Measurements from ENCODE around the gene SMCO4. TPM values are rescaled to one million over a fixed set of nuclear protein-coding genes. Genes with fewer than 3 reads are reported as not detected.
"Not testable (repeated sequence)": the region's sequence is repeated elsewhere in the genome, so short reads cannot be mapped to it uniquely, and the experiment has no call there.

Gene SMCO4
- total and polyA plus RNA-seq, 2 donors (not counting 1 experiment from before 2014, with no cell fraction given), result 8.2 to 8.6 TPM

DNA sequence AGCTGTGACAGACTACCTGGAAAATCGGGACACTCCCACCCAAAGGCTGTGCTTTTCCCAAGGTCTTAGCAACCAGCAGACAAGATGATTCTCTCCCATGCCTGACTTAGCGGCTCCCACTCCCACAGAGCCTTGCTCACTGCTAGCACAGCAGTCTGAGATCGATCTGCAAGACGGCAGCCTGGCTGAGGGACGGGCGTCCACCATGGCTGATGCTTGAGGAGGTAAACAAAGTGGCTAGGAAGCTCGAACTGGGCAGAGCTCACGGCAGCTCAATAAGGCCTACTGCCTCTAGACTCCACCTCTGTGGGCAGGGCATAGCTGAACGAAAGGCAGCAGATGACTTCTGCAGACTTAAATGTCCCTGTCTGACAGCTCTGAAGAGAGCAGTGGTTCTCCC, 84.9 kb downstream of the SMCO4 start:
- H3K4me1 ChIP-seq (ENCODE audit: control insufficient read depth, extremely low read depth, insufficient read depth, low read length), result no peaks in the 10 kb centered on the region
- no peaks in the 10 kb centered on the region for H4K20me1 ChIP-seq (ENCODE audit: control insufficient read depth, extremely low read depth, insufficient read depth, low read length)
- H3K9ac ChIP-seq (ENCODE audit: insufficient read depth, low read length), result no peak overlapping the region
- H3K9me3 ChIP-seq (ENCODE audit: control insufficient read depth, insufficient read depth, low read depth, low read length), result no peaks in the 10 kb centered on the region
- TF ChIP-seq, protein P1, sequence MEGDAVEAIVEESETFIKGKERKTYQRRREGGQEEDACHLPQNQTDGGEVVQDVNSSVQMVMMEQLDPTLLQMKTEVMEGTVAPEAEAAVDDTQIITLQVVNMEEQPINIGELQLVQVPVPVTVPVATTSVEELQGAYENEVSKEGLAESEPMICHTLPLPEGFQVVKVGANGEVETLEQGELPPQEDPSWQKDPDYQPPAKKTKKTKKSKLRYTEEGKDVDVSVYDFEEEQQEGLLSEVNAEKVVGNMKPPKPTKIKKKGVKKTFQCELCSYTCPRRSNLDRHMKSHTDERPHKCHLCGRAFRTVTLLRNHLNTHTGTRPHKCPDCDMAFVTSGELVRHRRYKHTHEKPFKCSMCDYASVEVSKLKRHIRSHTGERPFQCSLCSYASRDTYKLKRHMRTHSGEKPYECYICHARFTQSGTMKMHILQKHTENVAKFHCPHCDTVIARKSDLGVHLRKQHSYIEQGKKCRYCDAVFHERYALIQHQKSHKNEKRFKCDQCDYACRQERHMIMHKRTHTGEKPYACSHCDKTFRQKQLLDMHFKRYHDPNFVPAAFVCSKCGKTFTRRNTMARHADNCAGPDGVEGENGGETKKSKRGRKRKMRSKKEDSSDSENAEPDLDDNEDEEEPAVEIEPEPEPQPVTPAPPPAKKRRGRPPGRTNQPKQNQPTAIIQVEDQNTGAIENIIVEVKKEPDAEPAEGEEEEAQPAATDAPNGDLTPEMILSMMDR (conservative IDR thresholded peaks at IDR 0.05 in 1 of 2, IDR thresholded peaks at IDR 0.05 in 1 of 2; ENCODE audit: low read depth in 1 of 2, low read length in 2 of 2), result no peak
- no peak for TF ChIP-seq EZH2 (IDR thresholded peaks at IDR 0.05; ENCODE audit: low read length, missing control alignments)
- H3K27ac ChIP-seq (ENCODE audit: insufficient read depth, low read length), result no peak overlapping the region
- H2AFZ ChIP-seq (ENCODE audit: low read length), result no peak overlapping the region
- no peak overlapping the region for H3K4me2 ChIP-seq (ENCODE audit: extremely low read depth, insufficient read depth, low read length)
- H3K27me3 ChIP-seq (ENCODE audit: control insufficient read depth, insufficient read depth, low read length), result no peaks in the 10 kb centered on the region
- H3K79me2 ChIP-seq (ENCODE audit: control insufficient read depth, insufficient read depth, low read length), result no peaks in the 10 kb centered on the region
- DNase-seq (ENCODE audit: low read depth in 2 of 2), result no peak
- no peak overlapping the region for H3K4me3 ChIP-seq (replicated peaks in 1 of 4; ENCODE audit: control extremely low read depth in 1 of 4, insufficient read depth in 1 of 4, low read depth in 3 of 4, low read length in 4 of 4)
- H3K36me3 ChIP-seq (ENCODE audit: control insufficient read depth, insufficient read depth, low read length), result no peaks in the 10 kb centered on the region

DNA sequence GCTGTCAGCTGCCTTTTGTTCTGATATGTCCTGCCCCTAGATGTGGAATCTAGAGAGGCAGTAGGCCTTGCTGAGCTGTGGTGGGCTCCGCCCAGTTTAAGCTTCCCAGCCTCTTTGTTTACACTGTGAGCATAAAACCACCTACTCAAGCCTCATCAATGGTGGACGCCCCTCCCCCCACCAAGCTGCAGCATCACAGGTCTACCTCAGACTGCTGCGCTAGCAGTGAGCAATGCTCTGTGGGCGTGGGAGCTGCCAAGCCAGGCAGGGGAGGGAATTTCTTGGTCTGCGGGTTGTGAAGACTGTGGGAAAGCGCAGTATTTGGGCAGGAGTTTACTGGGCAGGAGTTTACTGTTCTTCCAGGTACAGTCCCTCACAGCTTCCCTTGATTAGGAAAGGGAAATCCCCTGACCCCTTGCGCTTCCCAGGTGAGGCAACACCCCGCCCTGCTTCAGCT, 98.5 kb downstream of the SMCO4 start:
- Histone ChIP-seq H3K4me3 (replicated peaks in 1 of 4; ENCODE audit: control extremely low read depth in 1 of 4, insufficient read depth in 1 of 4, low read depth in 3 of 4, low read length in 4 of 4) (no peak overlapping the region), H3K9ac (ENCODE audit: insufficient read depth, low read length) (no peak overlapping the region), H3K27me3 (ENCODE audit: control insufficient read depth, insufficient read depth, low read length) (no peaks in the 10 kb centered on the region), H3K9me3 (ENCODE audit: control insufficient read depth, insufficient read depth, low read depth, low read length) (no peaks in the 10 kb centered on the region), H2AFZ (ENCODE audit: low read length) (no peak overlapping the region), H3K79me2 (ENCODE audit: control insufficient read depth, insufficient read depth, low read length) (no peaks in the 10 kb centered on the region), H3K36me3 (ENCODE audit: control insufficient read depth, insufficient read depth, low read length) (no peaks in the 10 kb centered on the region), H4K20me1 (ENCODE audit: control insufficient read depth, extremely low read depth, insufficient read depth, low read length) (no peaks in the 10 kb centered on the region), H3K4me1 (ENCODE audit: control insufficient read depth, extremely low read depth, insufficient read depth, low read length) (no peaks in the 10 kb centered on the region), H3K27ac (ENCODE audit: insufficient read depth, low read length) (no peak overlapping the region), H3K4me2 (ENCODE audit: extremely low read depth, insufficient read depth, low read length) (no peak overlapping the region)
- TF ChIP-seq, protein P1 (conservative IDR thresholded peaks at IDR 0.05 in 1 of 2, IDR thresholded peaks at IDR 0.05 in 1 of 2; ENCODE audit: low read depth in 1 of 2, low read length in 2 of 2), result no peak
- no peak for TF ChIP-seq EZH2 (IDR thresholded peaks at IDR 0.05; ENCODE audit: low read length, missing control alignments)
- peak in 1 of 2 donors; percentile 90 for DNase-seq (ENCODE audit: low read depth in 2 of 2)

DNA sequence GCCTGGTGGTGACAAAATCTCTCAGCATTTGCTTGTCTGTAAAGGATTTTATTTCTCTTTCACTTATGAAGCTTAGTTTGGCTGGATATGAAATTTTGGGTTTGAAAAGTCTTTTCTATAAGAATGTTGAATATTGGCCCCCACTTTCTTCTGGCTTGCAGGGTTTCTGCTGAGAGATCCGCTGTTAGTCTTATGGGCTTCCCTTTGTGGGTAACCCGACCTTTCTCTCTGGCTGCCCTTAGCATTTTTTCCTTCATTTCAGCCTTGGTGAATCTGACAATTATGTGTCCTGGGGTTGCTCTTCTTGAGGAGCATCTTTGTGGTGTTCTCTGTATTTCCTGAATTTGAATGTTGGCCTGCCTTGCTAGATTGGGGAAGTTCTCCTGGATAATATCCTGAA, 100.0 kb downstream of the SMCO4 start:
- not testable (repeated sequence) for H3K27me3 ChIP-seq (ENCODE audit: control insufficient read depth, insufficient read depth, low read length); H3K4me1 ChIP-seq (ENCODE audit: control insufficient read depth, extremely low read depth, insufficient read depth, low read length); DNase-seq (ENCODE audit: low read depth in 2 of 2); H4K20me1 ChIP-seq (ENCODE audit: control insufficient read depth, extremely low read depth, insufficient read depth, low read length); H2AFZ ChIP-seq (ENCODE audit: low read length); H3K4me2 ChIP-seq (ENCODE audit: extremely low read depth, insufficient read depth, low read length); H3K79me2 ChIP-seq (ENCODE audit: control insufficient read depth, insufficient read depth, low read length); H3K9ac ChIP-seq (ENCODE audit: insufficient read depth, low read length); H3K36me3 ChIP-seq (ENCODE audit: control insufficient read depth, insufficient read depth, low read length); H3K4me3 ChIP-seq (replicated peaks in 1 of 4; ENCODE audit: control extremely low read depth in 1 of 4, insufficient read depth in 1 of 4, low read depth in 3 of 4, low read length in 4 of 4); H3K27ac ChIP-seq (ENCODE audit: insufficient read depth, low read length); H3K9me3 ChIP-seq (ENCODE audit: control insufficient read depth, insufficient read depth, low read depth, low read length)
